Kidney (tissue), 14 donors: ENCODE results near the gene PPM1L. TPM values are rescaled to one million over a fixed set of nuclear protein-coding genes. Genes with fewer than 3 reads are reported as not detected.

Experiments used
- DNase-seq, 5 donors: peaks; one replicate each; pipeline ENCODE4 v3.0.0-alpha.2; 2013 to 2020
- FAIRE-seq: peaks from 2 replicates; lab custom pipeline; 2012; peaks lifted over from hg19 to GRCh38; lab: Jason Lieb, UNC
- H3K27ac ChIP-seq, 2 donors: one replicate each; pipeline ENCODE4 v1.7.0; 2013; ENCODE audit warnings: low read depth in 2 of 2, low read length in 2 of 2, inconsistent platforms in 1 of 2
- H3K27me3 ChIP-seq: one replicate; pipeline ENCODE4 v1.7.1; 2013; ENCODE audit warnings: low read length, inconsistent platforms; ENCODE audit not compliant: control insufficient read depth, insufficient read depth
- H3K36me3 ChIP-seq, 3 donors: one replicate each; pipeline versions ENCODE4 v1.7.0 to v1.7.1; 2013; ENCODE audit warnings: low read length in 3 of 3, control low read depth in 1 of 3, inconsistent platforms in 1 of 3; ENCODE audit not compliant: insufficient read depth in 3 of 3, control insufficient read depth in 2 of 3
- H3K4me1 ChIP-seq, 3 donors: one replicate each; pipeline versions ENCODE4 v1.7.0 to v1.7.1; 2013; ENCODE audit warnings: low read length in 3 of 3, inconsistent platforms in 1 of 3, low read depth in 1 of 3; ENCODE audit not compliant: control insufficient read depth in 2 of 3, insufficient read depth in 2 of 3
- H3K4me3 ChIP-seq, 3 donors: one replicate each; pipeline versions ENCODE4 v1.7.0 to v1.8.1; 2013; ENCODE audit warnings: low read length in 3 of 3, control low read depth in 1 of 3, inconsistent platforms in 1 of 3
- H3K9ac ChIP-seq, 3 donors: one replicate each; pipeline versions ENCODE4 v1.7.0 to v1.7.1; 2013; ENCODE audit warnings: low read length in 3 of 3, control low read depth in 1 of 3, inconsistent platforms in 1 of 3
- H3K9me3 ChIP-seq, 3 donors: one replicate each; pipeline versions ENCODE4 v1.7.0 to v1.7.1; 2013; ENCODE audit warnings: low read length in 3 of 3, control low read depth in 1 of 3, inconsistent platforms in 1 of 3; ENCODE audit not compliant: control insufficient read depth in 2 of 3, insufficient read depth in 1 of 3
- CTCF ChIP-seq: IDR thresholded peaks from 3 replicates; pipeline ENCODE4 v1.5.1; 2012; ENCODE audit warnings: mild to moderate bottlenecking, moderate library complexity, borderline replicate concordance; ENCODE audit not compliant: insufficient read depth; ENCODE audit errors: extremely low read depth
- intact Hi-C: fragments of 100-400 bp; cut with DNase I; formaldehyde crosslinking; loops from one replicate; pipeline ENCODE4 v1.11.1; 2022
- polyA plus RNA-seq: library from polyadenylated mRNA; stranded (reverse); fragments of 350-450 nt; fragmentation: Illumina TruSeq; extraction: RNeasy Lipid Tissue Mini Kit (QIAGEN cat#74804); gene quantifications from one replicate; pipeline ENCODE4 v1.2.3, GENCODE V29; 2014; ENCODE audit warnings: low read depth, low replicate concordance; ENCODE audit not compliant: insufficient read depth
- total RNA-seq: library from RNA; stranded (reverse); fragmentation: NEBNext Ultra II Directional; extraction: Animal tissue kit (Norgen Biotek cat#: 25700); gene quantifications from one replicate; pipeline ENCODE4 v1.2.1, GENCODE V29; 2021
- donor health status: control.
- donor health status: control.
- donor health status: control.
- donor health status: control.
- donor health status: control.
- donor health status: DM: yes; HTN: yes; CAD: no.
- donor health status: Normal renal cell carcinoma (clear cell type).

PPM1L gene
- total and polyA plus RNA-seq, 2 donors from 2014 or later, result 2.8 to 13.8 TPM

- no peaks in the 10 kb centered on the region for H3K36me3 ChIP-seq
- H3K9ac ChIP-seq, result no peak overlapping the region
- peaks cover 0 to 3% (median 0%) of the 10 kb centered on the region in 3 donors for H3K9me3 ChIP-seq
- H3K4me3 ChIP-seq, result no peak overlapping the region
- TF ChIP-seq CTCF, result no peak
- H3K27me3 ChIP-seq, result no peaks in the 10 kb centered on the region
- FAIRE-seq (no peak), DNase-seq (no peak)
- intact Hi-C loops, result no loop called here
- H3K27ac ChIP-seq, result no peak overlapping the region
- H3K4me1 ChIP-seq, result peaks cover 0 to 4% (median 4%) of the 10 kb centered on the region in 3 donors
Measured at GRCh38 chr3:160792540-160792939, 36.5 kb downstream of the PPM1L start.

GRCh38 chr3:160793722-160794252 lies 37.8 kb downstream of the PPM1L start:
- Histone ChIP-seq H3K4me1 (peaks cover 0 to 4% (median 4%) of the 10 kb centered on the region in 3 donors), H3K36me3 (no peaks in the 10 kb centered on the region), H3K27ac (no peak overlapping the region), H3K4me3 (no peak overlapping the region), H3K9ac (no peak overlapping the region), H3K27me3 (no peaks in the 10 kb centered on the region), H3K9me3 (no peaks in the 10 kb centered on the region)
- no peak for DNase-seq
- FAIRE-seq, result no peak
- TF ChIP-seq CTCF, result no peak
- intact Hi-C loops, result no loop called here

- no peak for TF ChIP-seq CTCF
- peak overlapping the region in 1 of 2 donors; percentile 15 for H3K27ac ChIP-seq
- H3K9me3 ChIP-seq, result no peaks in the 10 kb centered on the region
- no peak overlapping the region for H3K9ac ChIP-seq
- DNase-seq (no peak), FAIRE-seq (no peak)
- H3K4me3 ChIP-seq, result no peak overlapping the region
- no peaks in the 10 kb centered on the region for H3K36me3 ChIP-seq
- intact Hi-C loops, result no loop called here
- peaks cover 0 to 4% (median 4%) of the 10 kb centered on the region in 3 donors for H3K4me1 ChIP-seq
- H3K27me3 ChIP-seq, result no peaks in the 10 kb centered on the region
Measured at GRCh38 chr3:160796089-160796812, 40.2 kb downstream of the PPM1L start.
